ENCODE measurements around the gene GJD3.

GJD3 gene

DNA sequence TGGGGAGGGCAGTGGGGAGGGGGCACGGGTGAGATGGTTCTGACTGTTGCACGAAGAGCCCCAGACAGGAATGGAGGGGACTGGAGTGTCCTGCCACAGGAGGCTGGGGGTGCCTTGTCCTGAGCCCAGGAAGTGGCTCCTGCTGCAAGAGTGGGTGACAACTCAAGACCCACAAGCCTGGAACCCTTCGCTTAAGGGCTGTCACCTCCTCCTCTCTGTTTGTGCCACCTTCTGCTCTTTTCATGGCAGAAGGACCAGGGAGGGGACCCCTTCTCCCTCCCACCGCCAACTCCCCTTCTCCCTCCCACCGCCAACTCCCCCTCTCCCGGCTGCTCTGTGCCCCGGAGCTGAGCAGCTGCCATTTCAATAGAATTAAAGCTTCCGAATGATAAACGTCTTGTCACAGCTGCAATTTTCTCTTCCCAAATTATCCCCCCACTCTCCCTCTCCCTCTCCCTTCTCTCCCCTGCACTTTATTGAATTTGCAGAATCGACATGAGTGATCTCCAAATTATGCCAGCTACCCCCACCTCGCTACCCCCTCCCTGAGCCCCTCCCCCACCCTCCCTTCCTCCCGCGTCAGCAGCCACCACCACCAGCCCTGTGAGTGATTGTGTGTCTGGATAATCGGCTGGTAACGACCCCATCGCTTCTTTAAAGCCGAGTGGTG, 13.7 kb downstream of the GJD3 start:
- Histone ChIP-seq H3K27me3 (ENCODE audit: insufficient read depth, low read length) (peaks cover 45% of the 10 kb centered on the region), H3K4me1 (ENCODE audit: insufficient read depth, low read length) (peaks cover 33% of the 10 kb centered on the region), H3K4me3 (ENCODE audit: low read length) (peak overlapping the region; percentile 14; the same call in 1 of the 2 replicates), H3K27ac (ENCODE audit: low read depth, low read length) (peak overlapping the region; percentile 51; the same call in 1 of the 2 replicates), H3K36me3 (ENCODE audit: insufficient read depth, low read length) (peaks cover 18% of the 10 kb centered on the region; the same call in 1 of the 2 replicates), H3K9ac (ENCODE audit: low read depth, low read length) (no peak overlapping the region), H3K9me3 (ENCODE audit: insufficient read depth, low read depth, low read length) (no peaks in the 10 kb centered on the region)
- 24% methylated on average over 15 of the region's 17 CpGs for WGBS

DNA sequence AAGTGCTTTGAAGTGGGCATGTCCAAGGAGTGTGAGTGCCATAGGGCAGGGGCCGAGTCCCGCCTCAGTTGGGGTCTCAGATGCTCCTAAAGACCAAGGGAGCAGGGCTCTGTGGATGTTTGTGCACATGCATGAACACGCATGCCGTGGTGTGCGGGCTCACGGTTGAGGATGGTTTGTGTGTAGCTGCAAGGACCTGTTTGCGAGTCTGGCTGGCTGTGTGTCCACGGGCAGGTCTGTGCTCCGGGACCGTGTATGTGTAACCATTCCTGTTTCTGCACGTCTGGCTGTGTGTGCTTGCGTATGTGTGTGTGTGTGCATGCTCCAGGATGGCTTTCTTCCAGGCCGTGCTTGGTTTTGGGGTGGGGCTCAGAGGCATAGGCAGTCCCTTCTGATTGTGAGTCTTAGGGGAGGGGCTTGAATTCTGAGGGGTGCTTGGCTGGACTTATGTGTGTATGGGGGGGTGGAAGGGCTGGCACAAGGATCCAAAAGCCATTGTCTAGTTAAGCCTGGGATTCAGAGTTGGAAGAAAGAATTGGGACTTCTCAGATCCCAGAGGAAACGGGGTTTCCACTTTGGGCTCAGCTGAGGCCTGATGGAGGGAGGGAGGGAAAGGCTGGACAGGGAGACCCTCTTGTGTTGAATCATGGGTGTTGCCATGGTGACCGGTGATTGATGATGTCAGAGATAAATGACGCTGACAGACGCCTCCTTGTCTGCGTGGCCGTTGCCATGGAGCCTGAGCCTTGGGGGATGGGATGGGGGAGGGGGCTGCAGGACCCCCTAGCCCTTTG, 14.4 kb downstream of the GJD3 start:
- WGBS = 74% methylated on average over 19 of the region's 19 CpGs
- Histone ChIP-seq H3K4me1 (ENCODE audit: insufficient read depth, low read length) (peaks cover 38% of the 10 kb centered on the region), H3K9me3 (ENCODE audit: insufficient read depth, low read depth, low read length) (no peaks in the 10 kb centered on the region), H3K4me3 (ENCODE audit: low read length) (no peak overlapping the region), H3K27ac (ENCODE audit: low read depth, low read length) (no peak overlapping the region), H3K9ac (ENCODE audit: low read depth, low read length) (no peak overlapping the region), H3K36me3 (ENCODE audit: insufficient read depth, low read length) (peaks cover 18% of the 10 kb centered on the region; the same call in 1 of the 2 replicates), H3K27me3 (ENCODE audit: insufficient read depth, low read length) (peaks cover 52% of the 10 kb centered on the region)

DNA sequence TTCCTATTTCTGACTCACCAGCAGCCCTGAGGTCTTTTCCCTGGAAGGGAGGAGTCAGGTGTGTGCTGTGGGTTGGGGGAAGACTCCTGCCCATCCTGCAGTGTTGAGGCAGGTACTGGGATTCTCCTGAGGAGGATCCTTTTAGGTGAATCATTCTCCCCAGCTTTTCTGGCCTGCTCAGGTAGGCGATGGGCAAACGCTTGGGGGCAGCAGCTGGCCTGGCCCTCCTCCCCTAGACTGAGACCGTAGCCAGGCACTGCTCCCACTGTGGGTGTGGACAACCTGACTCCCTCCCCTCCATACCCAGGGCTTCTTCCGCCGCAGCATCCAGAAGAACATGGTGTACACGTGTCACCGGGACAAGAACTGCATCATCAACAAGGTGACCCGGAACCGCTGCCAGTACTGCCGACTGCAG, 15.1 kb downstream of the GJD3 start:
- Histone ChIP-seq H3K27ac (ENCODE audit: low read depth, low read length) (no peak overlapping the region), H3K9me3 (ENCODE audit: insufficient read depth, low read depth, low read length) (no peaks in the 10 kb centered on the region), H3K9ac (ENCODE audit: low read depth, low read length) (no peak overlapping the region), H3K27me3 (ENCODE audit: insufficient read depth, low read length) (peaks cover 58% of the 10 kb centered on the region), H3K4me3 (ENCODE audit: low read length) (no peak overlapping the region), H3K4me1 (ENCODE audit: insufficient read depth, low read length) (peaks cover 42% of the 10 kb centered on the region), H3K36me3 (ENCODE audit: insufficient read depth, low read length) (peaks cover 18% of the 10 kb centered on the region; the same call in 1 of the 2 replicates)
- WGBS = 90% methylated on average over 10 of the region's 10 CpGs

DNA sequence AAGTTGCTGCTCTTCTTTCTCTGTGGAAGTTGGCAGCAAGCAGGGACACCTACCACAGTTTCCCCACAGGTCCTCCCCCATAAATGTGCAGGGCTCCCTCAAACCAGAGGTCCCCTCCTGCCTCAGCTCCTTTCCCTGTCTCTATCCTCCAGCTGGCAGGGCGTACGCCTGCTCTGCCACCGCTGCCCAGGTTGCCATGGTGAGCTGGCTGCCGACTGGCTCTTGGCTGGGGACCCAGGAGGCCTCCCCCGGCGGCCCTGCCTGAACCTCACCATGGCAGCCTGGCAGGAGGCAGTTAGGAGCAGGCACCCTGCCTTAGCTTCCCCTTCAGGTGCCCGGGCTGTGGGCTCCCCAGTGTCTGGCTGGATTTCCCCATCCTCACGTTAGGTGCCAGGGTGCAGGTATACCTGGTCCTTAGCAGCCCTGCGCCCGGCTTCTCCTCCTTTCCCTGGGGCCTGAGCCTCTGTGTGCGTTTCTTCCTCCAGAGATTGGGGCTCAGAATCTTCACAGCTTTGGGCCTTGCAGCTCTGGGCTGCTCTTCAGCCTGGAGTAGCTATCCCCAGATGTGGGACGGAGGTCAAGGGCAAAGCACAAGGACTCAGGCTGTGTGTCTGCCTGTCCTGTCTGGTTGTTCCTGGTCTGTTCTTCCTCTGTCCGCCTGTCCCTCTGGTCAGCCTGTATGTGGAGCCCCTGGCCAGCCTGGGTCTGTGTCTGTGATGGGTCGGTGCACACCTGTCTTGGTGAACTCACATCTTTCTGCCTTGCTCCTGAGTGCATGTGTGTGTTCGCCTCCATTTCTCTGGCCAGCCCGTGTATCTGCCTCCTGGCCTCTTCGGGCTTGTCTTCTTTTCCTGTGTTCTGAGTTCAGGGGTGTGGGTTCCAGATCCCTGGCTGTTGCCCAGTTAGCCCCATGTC, 15.7 kb downstream of the GJD3 start:
- H3K9ac ChIP-seq (ENCODE audit: low read depth, low read length) = no peak overlapping the region
- peaks cover 18% of the 10 kb centered on the region; the same call in 1 of the 2 replicates for H3K36me3 ChIP-seq (ENCODE audit: insufficient read depth, low read length)
- H3K27ac ChIP-seq (ENCODE audit: low read depth, low read length) = no peak overlapping the region
- H3K4me1 ChIP-seq (ENCODE audit: insufficient read depth, low read length) = peaks cover 47% of the 10 kb centered on the region
- no peak overlapping the region for H3K4me3 ChIP-seq (ENCODE audit: low read length)
- peaks cover 65% of the 10 kb centered on the region for H3K27me3 ChIP-seq (ENCODE audit: insufficient read depth, low read length)
- H3K9me3 ChIP-seq (ENCODE audit: insufficient read depth, low read depth, low read length) = no peaks in the 10 kb centered on the region
- WGBS = 88% methylated on average over 17 of the region's 17 CpGs

DNA sequence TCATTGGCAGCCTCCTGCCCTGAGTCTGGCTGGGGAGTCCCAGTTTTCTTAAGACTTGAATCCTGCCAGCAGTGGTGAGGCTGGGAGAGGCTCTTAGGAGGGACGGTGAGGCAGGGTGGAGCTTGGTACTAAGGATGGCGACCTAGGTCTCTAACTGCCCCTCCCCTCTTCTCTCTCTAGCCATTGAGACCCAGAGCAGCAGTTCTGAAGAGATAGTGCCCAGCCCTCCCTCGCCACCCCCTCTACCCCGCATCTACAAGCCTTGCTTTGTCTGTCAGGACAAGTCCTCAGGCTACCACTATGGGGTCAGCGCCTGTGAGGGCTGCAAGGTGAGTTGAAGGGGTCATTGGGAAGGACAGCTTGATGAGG, 16.4 kb downstream of the GJD3 start:
- Histone ChIP-seq H3K27ac (ENCODE audit: low read depth, low read length) (no peak overlapping the region), H3K4me1 (ENCODE audit: insufficient read depth, low read length) (peaks cover 54% of the 10 kb centered on the region), H3K4me3 (ENCODE audit: low read length) (peak overlapping the region; percentile 18; the same call in 1 of the 2 replicates), H3K36me3 (ENCODE audit: insufficient read depth, low read length) (peaks cover 18% of the 10 kb centered on the region; the same call in 1 of the 2 replicates), H3K9me3 (ENCODE audit: insufficient read depth, low read depth, low read length) (no peaks in the 10 kb centered on the region), H3K9ac (ENCODE audit: low read depth, low read length) (no peak overlapping the region), H3K27me3 (ENCODE audit: insufficient read depth, low read length) (peaks cover 72% of the 10 kb centered on the region)
- 20% methylated on average over 5 of the region's 5 CpGs for WGBS

DNA sequence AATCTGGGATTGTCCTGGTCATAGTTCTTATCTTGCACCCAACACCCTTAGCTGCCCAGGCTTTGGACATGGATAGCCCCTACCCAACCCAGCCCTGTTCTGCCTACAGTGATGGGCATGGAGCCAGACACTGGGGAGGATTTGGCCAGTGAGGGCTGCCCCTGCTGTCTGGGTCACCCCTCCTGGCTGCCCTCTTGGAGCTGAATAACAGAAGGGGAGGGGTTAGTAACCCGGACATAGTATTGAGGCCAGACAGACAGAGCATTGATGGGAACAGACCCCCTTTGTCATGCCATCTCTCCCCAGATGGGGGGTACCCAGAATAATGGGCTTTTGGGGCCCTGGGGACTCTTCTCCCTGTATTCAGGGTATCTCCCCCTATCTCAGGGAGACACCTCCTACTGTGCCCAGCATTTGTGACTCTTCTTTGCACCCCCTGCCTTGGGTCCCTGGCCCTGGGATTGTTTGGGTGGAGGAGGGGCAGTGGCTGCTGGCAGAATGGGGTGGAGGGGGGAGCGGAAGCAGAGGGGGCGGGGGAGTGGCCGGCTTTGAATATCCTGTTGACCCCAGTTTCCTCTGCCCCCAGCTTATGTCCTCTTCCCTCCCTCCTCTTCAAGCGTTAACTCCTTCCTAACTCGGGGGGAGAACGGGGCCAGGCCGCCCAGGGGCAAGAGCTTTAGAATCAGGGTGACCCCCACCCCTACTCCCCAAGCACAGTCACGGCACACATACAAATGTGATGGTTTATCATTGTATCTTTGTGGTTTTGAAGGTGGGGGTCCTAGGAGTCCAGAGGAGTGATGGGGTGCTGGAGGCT, 17.0 kb downstream of the GJD3 start:
- H3K27me3 ChIP-seq (ENCODE audit: insufficient read depth, low read length) = peaks cover 78% of the 10 kb centered on the region
- H3K4me3 ChIP-seq (ENCODE audit: low read length) = peak overlapping the region; percentile 23
- peaks cover 14% of the 10 kb centered on the region; the same call in 1 of the 2 replicates for H3K36me3 ChIP-seq (ENCODE audit: insufficient read depth, low read length)
- H3K4me1 ChIP-seq (ENCODE audit: insufficient read depth, low read length) = peaks cover 58% of the 10 kb centered on the region
- H3K9ac ChIP-seq (ENCODE audit: low read depth, low read length) = no peak overlapping the region
- no peak overlapping the region for H3K27ac ChIP-seq (ENCODE audit: low read depth, low read length)
- no peaks in the 10 kb centered on the region for H3K9me3 ChIP-seq (ENCODE audit: insufficient read depth, low read depth, low read length)
- WGBS = 19% methylated on average over 6 of the region's 9 CpGs

DNA sequence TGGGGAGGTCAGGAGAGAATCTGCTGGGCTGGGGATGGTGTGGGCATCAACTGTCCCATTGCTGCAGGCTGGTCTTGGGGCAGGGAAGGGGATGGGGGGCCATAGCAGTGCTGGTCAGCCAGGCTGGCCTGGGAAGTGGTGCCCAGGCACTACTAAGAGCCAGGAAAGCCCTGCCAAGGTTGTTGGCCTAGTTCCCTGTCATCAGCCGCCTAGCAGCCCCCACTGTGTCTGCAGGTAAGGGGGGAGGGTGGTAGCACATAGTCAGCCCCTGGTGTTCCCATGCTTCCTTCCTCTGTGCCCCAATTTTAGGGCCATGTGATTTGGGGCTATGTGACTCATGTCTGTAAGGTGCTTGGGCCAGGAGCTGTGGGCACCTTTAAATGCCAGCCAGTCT, 17.8 kb downstream of the GJD3 start:
- Histone ChIP-seq H3K4me1 (ENCODE audit: insufficient read depth, low read length) (peaks cover 56% of the 10 kb centered on the region), H3K9me3 (ENCODE audit: insufficient read depth, low read depth, low read length) (no peaks in the 10 kb centered on the region), H3K36me3 (ENCODE audit: insufficient read depth, low read length) (peaks cover 7% of the 10 kb centered on the region; the same call in 1 of the 2 replicates), H3K4me3 (ENCODE audit: low read length) (peak overlapping the region; percentile 23; the same call in 1 of the 2 replicates), H3K9ac (ENCODE audit: low read depth, low read length) (no peak overlapping the region), H3K27ac (ENCODE audit: low read depth, low read length) (no peak overlapping the region), H3K27me3 (ENCODE audit: insufficient read depth, low read length) (peaks cover 80% of the 10 kb centered on the region)
- WGBS = 52% methylated on average over 1 of the region's 1 CpG

DNA sequence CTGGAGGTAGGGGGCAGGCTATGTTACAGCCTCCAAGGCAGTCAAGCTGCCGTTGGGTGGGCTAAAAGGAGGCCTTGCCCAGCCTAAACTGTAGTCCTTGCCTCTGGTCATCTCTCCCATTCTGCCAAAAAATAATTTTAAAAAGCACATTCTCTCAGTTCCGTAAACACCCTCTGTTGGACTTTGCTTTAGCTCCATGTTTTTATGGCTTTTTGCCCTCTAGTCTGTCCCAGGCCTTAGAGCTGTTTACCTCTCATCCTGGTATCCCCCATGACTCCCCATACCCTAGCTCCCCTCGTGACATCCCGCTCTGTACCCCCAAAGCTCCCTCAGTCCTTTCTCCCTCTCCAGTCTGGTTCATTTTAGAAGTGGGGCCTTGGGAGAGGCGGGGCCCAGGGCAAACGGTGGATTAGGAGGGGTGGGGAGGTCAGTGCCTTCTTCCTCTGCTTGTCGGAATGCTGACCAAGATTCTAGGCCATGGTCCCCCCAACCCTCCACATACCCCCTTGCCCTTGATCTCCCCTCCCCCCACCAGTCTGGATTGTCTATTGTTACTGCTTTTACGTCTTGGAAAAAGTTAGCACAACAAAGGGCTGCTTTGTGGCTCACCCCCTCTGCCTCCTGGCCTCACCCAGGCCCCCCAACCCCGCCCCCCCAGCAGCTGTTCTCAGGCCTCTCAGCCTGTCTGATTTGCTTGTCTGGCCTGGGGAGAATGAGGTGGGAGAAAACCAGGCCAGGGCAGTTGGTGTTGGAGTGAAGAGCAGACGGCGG, 18.4 kb downstream of the GJD3 start:
- no peak overlapping the region for H3K27ac ChIP-seq (ENCODE audit: low read depth, low read length)
- H3K9ac ChIP-seq (ENCODE audit: low read depth, low read length) = no peak overlapping the region
- WGBS = 49% methylated on average over 6 of the region's 11 CpGs
- peaks cover 54% of the 10 kb centered on the region for H3K4me1 ChIP-seq (ENCODE audit: insufficient read depth, low read length)
- no peaks in the 10 kb centered on the region for H3K9me3 ChIP-seq (ENCODE audit: insufficient read depth, low read depth, low read length)
- H3K4me3 ChIP-seq (ENCODE audit: low read length) = peak overlapping the region; percentile 56
- H3K27me3 ChIP-seq (ENCODE audit: insufficient read depth, low read length) = peaks cover 79% of the 10 kb centered on the region
- peaks cover 7% of the 10 kb centered on the region; the same call in 1 of the 2 replicates for H3K36me3 ChIP-seq (ENCODE audit: insufficient read depth, low read length)

DNA sequence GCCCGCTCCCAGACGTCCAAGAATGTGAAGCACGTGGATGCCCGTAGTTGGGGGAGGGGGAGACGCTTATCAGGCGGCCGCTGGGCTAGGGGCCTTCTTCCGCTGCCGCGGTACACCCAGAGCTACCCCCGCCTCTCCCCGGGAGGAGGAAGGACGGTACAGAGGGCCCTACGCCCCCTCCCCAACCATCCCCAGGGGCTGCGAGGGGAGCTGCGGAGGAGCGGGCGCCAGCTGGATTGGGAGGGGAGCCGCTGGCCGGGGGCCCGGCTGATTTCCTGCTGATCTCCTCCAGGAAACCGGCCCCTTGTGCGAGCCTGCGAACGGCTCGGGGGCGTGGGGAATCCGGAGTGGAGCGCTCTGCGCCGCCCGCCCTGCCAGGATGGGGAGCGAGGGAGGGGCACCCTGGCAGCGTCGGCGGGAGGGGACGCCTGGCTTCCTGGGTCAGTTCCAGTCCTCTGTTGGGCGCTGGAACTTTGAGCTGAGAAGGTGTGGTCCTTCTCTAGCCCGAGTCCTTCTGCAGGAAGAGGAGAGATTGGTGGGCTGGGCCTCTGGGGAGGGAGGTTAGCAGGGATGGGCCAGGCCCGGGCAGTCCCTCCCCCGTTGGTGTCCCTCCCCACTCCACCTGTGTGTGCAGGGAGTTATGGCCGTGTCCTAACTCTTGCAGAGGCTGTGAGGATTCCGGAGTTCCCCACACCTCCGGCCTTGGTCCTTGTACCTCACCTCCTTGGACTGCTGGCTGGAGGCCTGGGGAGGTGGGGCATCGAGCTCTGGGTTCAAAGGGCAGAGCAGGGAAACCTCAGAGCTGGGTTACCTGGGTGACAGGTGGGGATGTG, 19.2 kb downstream of the GJD3 start:
- Histone ChIP-seq H3K27me3 (ENCODE audit: insufficient read depth, low read length) (peaks cover 84% of the 10 kb centered on the region), H3K36me3 (ENCODE audit: insufficient read depth, low read length) (peaks cover 7% of the 10 kb centered on the region; the same call in 1 of the 2 replicates), H3K9me3 (ENCODE audit: insufficient read depth, low read depth, low read length) (no peaks in the 10 kb centered on the region), H3K4me1 (ENCODE audit: insufficient read depth, low read length) (peaks cover 50% of the 10 kb centered on the region), H3K4me3 (ENCODE audit: low read length) (peak overlapping the region; percentile 56), H3K27ac (ENCODE audit: low read depth, low read length) (peak overlapping the region; percentile 25), H3K9ac (ENCODE audit: low read depth, low read length) (peak overlapping the region; percentile 63)
- WGBS = 1% methylated on average over 38 of the region's 45 CpGs

Measured in HUES64 (cell line).